Epithelial cell of proximal tubule (primary cell): Measurements from ENCODE around the gene TMEM98. TPM values are rescaled to one million over a fixed set of nuclear protein-coding genes. Genes with fewer than 3 reads are reported as not detected.
"Not testable (repeated sequence)": the region's sequence is repeated elsewhere in the genome, so short reads cannot be mapped to it uniquely, and the experiment has no call there.

ENCODE experiments used
- DNase-seq: peaks from one replicate; pipeline ENCODE4 v3.0.0-alpha.2; 2011; ENCODE audit warnings: low read depth
- H3K4me3 ChIP-seq: 2 replicates; pipeline ENCODE4 v1.5.1; 2011; ENCODE audit warnings: low read depth, mild to moderate bottlenecking, low read length
- CTCF ChIP-seq: conservative IDR thresholded peaks from 2 replicates; pipeline ENCODE4 v1.5.1; 2012; ENCODE audit warnings: low read depth, mild to moderate bottlenecking, low read length
- total RNA-seq: library from RNA; depleted of rRNA; stranded (reverse); fragments of >200 nt; gene quantifications from 2 replicates; pipeline ENCODE4 v1.2.3, GENCODE V29; 2015

TMEM98 gene
- total RNA-seq, 1 donor from 2014 or later = 180 TPM

GRCh38 chr17:32964541-32964940 is 36.6 kb downstream of the TMEM98 start:
- TF ChIP-seq CTCF = no peak
- no peak for DNase-seq
- H3K4me3 ChIP-seq = no peak overlapping the region

- DNase-seq, H3K4me3 ChIP-seq: not testable (repeated sequence)
These were observed 41.3 kb downstream of the TMEM98 start for GRCh38 chr17:32969231-32969630.

- no peak for TF ChIP-seq CTCF
- no peak overlapping the region for H3K4me3 ChIP-seq
- no peak for DNase-seq
These were observed 42.3 kb downstream of the TMEM98 start for GRCh38 chr17:32970281-32970680.

- no peak overlapping the region for H3K4me3 ChIP-seq
- DNase-seq = no peak
- no peak for TF ChIP-seq CTCF
These were observed 43.2 kb downstream of the TMEM98 start for GRCh38 chr17:32971171-32971570.

GRCh38 chr17:32976131-32976530 is 48.2 kb downstream of the TMEM98 start:
- no peak for DNase-seq
- no peak for TF ChIP-seq CTCF
- H3K4me3 ChIP-seq = no peak overlapping the region

- no peak for DNase-seq
- no peak overlapping the region for H3K4me3 ChIP-seq
- TF ChIP-seq CTCF = no peak
These were observed 48.7 kb downstream of the TMEM98 start for GRCh38 chr17:32976605-32977004.

GRCh38 chr17:32980230-32980629 is 52.3 kb downstream of the TMEM98 start:
- no peak for DNase-seq
- TF ChIP-seq CTCF = no peak
- no peak overlapping the region for H3K4me3 ChIP-seq

- H3K4me3 ChIP-seq, DNase-seq: not testable (repeated sequence)
These were observed 53.7 kb downstream of the TMEM98 start for GRCh38 chr17:32981611-32982010.
